D721Med (cell line): ENCODE data around the gene PTPRCAP.

Source experiments
- DNase-seq: peaks from one replicate; pipeline ENCODE4 v3.0.0; 2011; ENCODE audit warnings: low spot score; ENCODE audit not compliant: insufficient read length
- FAIRE-seq: peaks from 2 replicates; lab custom pipeline; 2011; peaks lifted over from hg19 to GRCh38; lab: Jason Lieb, UNC
- TF ChIP-seq, protein P1 (sequence below): IDR thresholded peaks from 2 replicates; pipeline ENCODE4 v1.5.1; 2012; ENCODE audit warnings: mild to moderate bottlenecking, control low read depth; ENCODE audit not compliant: insufficient read depth; ENCODE audit errors: missing control alignments

Gene PTPRCAP

DNA sequence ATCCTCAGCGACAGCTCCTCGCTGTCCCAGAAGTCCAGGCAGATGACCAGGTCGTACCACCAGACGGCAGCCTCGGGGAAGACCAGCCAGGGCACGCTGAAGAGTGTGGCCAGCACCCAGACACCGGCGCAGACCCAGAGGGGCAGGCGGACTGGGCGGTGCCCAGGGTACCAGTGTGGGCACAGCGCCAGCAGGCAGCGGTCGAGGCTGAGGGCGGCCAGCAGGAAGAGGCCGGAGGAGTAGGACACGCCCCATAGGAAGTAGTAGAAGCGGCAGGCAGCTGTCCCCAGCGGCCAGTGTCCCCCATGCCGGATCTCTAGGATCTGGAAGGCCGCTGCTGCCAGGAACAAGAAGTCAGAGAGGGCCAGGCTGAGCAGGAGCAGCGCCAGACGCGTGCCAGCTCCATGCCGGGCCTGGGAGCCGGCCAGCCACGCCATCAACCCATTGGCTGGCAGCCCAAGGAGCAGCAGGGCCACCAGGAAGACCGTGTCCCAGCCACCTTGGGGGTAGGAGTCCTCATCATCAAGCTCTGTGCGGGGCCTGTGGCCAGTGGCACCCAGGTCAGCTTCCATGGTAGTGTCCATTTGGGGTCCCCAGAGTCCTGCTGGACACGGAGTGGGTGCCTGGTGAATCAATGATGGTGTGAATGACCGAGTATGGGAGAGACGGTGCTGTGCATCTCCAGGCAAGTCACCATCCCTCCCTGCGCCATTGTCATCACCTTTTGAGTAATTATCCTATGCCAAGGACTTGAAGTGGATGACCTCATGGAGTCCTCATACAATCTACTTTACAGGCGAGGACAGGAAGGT lies 14.9 kb upstream of the PTPRCAP start, which contains the start of gene GPR152:
TSS of gene GPR152 (minus strand) at position 589 of the 812 bp plus-strand sequence. CDS start at position 584, 5 bp downstream.
- DNase-seq (no peak), FAIRE-seq (no peak)
- TF ChIP-seq, protein P1, sequence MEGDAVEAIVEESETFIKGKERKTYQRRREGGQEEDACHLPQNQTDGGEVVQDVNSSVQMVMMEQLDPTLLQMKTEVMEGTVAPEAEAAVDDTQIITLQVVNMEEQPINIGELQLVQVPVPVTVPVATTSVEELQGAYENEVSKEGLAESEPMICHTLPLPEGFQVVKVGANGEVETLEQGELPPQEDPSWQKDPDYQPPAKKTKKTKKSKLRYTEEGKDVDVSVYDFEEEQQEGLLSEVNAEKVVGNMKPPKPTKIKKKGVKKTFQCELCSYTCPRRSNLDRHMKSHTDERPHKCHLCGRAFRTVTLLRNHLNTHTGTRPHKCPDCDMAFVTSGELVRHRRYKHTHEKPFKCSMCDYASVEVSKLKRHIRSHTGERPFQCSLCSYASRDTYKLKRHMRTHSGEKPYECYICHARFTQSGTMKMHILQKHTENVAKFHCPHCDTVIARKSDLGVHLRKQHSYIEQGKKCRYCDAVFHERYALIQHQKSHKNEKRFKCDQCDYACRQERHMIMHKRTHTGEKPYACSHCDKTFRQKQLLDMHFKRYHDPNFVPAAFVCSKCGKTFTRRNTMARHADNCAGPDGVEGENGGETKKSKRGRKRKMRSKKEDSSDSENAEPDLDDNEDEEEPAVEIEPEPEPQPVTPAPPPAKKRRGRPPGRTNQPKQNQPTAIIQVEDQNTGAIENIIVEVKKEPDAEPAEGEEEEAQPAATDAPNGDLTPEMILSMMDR, result no peak

DNA sequence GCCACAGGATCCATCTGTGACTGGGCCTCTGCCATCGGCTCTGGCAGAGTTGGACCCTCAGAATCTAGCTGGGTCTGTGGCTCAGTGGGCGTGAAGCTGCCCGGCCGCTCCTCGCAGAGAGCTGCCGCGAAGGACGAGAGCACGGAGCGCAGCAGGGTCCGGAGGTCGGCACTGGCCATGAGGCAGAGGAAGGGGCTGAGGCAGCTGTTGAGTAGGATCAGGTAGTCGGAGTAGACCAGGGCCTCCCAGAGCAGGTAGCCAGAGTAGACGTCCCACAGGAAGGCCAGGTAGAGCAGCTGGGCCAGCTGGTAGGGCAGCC lies 14.1 kb upstream of the PTPRCAP start:
- TF ChIP-seq, protein P1, result no peak
- FAIRE-seq (no peak), DNase-seq (no peak)

DNA sequence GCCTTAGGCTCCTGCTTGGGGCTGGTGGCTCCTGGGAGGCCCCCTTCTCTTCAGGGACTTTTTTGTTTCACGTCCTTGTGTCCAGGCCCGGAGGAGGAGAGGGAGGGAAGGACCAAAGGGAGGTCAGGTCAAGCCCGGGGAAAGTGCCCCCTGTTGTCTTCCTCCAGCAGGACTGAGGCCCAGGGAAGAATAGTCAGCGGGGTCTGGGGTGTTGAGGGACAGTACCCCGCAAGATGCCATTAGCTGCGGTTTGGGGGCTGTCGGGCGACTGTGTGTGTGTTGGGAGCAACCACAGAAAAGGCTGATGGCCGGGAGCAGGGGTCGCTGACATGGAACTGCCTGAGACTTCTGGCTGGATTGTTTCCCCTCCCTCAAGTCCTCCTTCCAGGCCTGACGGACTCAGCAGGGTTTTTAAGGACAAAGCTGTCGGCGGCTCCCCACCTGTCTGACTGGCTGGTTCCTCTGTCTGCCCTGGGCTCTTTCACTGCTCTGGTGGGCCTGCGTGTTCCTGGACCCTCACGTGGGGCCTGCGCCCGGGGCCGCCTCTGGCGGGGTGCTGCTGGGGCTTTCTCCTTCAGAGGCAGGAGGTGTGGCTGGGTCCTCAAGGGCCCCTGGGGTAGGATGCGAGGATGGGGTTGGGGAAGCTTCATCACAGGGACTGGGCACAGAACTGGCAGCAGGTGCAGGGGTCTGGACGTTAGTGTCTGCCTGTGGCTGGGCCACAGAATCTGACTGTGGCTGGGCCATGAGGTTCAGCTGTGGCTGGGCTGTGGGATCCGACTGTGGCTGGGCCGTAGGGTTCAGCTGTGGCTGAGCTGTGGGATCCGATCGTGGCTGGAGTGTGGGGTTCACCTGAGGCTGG lies 13.5 kb upstream of the PTPRCAP start:
- FAIRE-seq (no peak), DNase-seq (no peak)
- TF ChIP-seq, protein P1, result no peak

DNA sequence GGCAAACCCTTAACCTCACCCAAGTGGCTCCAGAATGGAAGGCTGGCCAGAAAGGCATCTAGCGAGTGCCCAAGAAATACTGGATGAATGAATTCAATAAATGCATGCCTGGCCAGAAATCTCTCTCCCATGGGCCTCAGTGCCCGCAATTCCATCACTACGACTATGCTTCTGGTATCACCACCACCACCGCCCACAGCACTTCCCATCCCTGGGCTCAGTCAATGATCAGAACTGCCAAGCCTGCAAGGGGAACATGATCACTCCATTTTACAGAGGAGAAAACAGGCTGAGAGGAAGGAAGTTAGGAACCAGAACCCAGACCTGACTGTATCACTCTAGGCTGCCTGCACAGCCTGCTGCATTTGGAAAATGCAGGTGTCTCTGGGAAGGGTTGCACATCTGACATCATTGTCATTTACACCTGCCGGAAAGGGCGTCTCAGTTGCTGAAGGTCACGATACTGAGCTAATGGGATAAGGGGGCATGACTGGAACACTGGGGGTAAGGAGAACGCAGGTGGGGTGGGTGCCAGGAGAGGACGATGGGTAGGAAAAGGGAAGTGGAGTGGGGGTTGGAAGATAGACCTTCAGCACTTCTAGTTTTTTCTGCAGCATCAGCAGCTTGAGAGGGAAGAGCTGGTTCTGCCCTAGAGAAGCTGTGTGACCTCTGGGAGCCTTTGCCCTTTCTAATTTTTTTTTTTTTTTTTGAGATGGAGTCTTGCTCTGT lies 11.8 kb upstream of the PTPRCAP start:
- FAIRE-seq (no peak), DNase-seq (no peak)
- TF ChIP-seq, protein P1, result no peak

DNA sequence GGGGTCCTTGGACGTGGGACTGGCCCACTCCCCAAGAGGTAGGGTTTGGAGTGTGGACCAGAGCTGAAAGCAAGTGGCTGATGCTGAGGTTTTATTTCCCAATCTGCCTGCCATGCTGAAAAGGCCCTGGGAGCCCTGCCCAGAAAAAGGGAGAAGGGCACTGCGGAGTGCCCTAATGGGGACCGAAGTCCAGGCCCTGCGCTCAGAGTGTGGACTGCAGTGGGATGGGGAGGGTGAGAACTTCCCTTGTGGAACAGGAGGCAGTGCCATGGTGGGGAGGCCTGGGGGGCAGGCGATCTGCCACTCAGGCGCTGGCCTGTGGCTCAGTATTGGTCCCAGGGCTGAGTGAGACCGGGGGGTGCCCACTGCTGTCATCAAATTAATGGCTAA lies 10.7 kb upstream of the PTPRCAP start:
- FAIRE-seq (no peak), DNase-seq (no peak)
- TF ChIP-seq, protein P1, result no peak

DNA sequence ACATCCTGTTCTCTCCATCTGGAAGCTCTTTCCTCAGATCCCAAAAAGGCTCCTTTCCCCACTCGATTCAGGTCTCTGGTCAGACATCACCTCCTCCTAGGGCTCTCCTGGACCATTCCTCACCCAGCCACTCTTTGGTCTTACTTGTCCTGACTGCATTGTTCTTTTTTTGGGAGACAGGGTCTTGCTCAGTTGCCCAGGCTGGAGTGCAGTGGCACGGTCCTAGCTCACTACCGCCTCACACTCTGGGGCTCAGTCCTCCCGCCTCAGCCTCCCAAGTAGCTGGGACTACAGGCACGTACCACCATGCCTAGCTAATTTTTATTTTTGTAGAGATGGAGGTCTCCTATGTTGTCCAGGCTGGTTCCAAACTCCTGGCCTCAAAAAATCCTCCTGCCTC lies 8.0 kb upstream of the PTPRCAP start:
- no peak for FAIRE-seq
- DNase-seq, result no peak
- TF ChIP-seq, protein P1, result no peak
